ENCODE data around the gene TRIM28. TPM values are rescaled to one million over a fixed set of nuclear protein-coding genes. Genes with fewer than 3 reads are reported as not detected.

Gene TRIM28
- total and polyA plus RNA-seq, 9 of the 15 experiments (the other 6 are each of a cell fraction or from before 2014, with no cell fraction given), result 12.1 to 797 (median 490) TPM

- TF ChIP-seq, protein P1, sequence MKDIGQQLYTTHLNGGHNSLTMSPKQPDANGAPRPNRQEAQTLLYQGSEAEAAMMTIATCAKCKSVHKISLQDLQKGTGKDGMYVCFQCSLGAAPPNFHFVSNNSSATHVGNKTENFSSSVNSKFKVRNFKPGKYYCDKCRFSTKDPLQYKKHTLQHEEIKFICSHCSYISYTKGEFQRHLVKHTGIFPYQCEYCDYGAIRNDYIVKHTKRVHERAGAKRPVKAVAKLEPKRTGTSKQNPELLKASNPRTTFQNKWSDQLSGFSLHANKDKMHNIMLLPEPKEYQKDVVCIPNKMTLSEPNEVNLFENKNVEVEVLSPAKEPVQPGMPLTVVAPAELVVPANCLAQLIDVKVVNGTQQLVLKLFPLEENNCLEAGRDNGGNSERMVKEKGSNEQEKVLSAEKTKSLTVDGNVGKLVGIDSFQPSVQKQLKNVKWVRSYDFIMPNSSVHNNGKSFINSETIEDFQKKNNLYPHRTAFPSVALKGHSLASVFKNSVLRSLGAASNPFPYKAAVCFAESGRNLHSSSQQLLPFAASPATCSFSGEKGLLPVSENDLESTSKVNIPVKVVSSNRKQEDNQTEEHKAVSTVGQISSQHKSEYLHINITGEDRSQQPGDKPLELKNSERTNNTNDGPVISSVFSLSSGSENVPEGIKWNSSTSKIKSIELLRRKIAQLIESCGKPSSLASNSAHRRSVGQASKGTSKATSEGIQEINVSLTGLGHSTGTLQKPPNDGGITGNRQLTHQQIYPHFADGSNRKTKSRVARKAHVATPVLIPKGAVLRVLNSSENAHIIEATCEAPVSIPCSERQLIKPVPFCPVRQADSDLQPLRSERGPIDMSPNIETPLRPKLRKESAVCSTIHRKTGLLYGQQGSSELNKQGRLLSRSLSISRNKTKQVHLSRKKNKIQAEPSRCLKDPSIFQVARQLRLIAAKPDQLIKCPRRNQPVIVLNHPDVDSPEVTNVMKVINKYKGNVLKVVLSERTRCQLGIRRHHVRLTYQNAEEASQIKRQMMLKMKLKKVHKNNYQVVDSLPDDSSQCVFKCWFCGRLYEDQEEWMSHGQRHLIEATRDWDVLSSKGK (CRISPR knock-in tag; IDR thresholded peaks at IDR 0.05), result no peak
- TF ChIP-seq KLF16 (IDR thresholded peaks at IDR 0.05) (no peak), HMG20B (CRISPR knock-in tag; IDR thresholded peaks at IDR 0.05) (peak; percentile 60; the same call in 1 of the 2 replicates), CBFB (CRISPR knock-in tag; IDR thresholded peaks at IDR 0.05) (no peak; the same call in 1 of the 2 replicates), KLF1 (tag; IDR thresholded peaks at IDR 0.05) (peak; percentile 60), FIP1L1 (IDR thresholded peaks at IDR 0.05; ENCODE audit: low read depth, low read length, poor library complexity, severe bottlenecking) (peak; percentile 79), HDGF (IDR thresholded peaks at IDR 0.05) (no peak), ELK3 (CRISPR knock-in tag; IDR thresholded peaks at IDR 0.05) (no peak; the same call in 1 of the 2 replicates), HNRNPH1 (optimal IDR thresholded peaks at IDR 0.05; ENCODE audit: low read depth, low read length) (no peak), TAF7 (tag; IDR thresholded peaks at IDR 0.05) (no peak), MTF1 (CRISPR knock-in tag; IDR thresholded peaks at IDR 0.05; ENCODE audit: borderline replicate concordance) (no peak), SMARCC2 (IDR thresholded peaks at IDR 0.05; ENCODE audit: low read depth) (no peak), ADNP (tag; IDR thresholded peaks at IDR 0.05) (no peak), ZNF707 (CRISPR knock-in tag; conservative IDR thresholded peaks at IDR 0.05) (no peak), TEAD2 (tag; IDR thresholded peaks at IDR 0.05) (no peak), NKRF (IDR thresholded peaks at IDR 0.05; ENCODE audit: borderline replicate concordance) (peak; percentile 86; the same call in 1 of the 2 replicates), RCOR1 (IDR thresholded peaks at IDR 0.05; ENCODE audit: borderline replicate concordance in 1 of 2, low read depth in 2 of 2, low read length in 2 of 2) (peak in 1 of 2 experiments; percentile 23; a peak in 2 of 4 replicates)
Observed at GRCh38 chr19:58554494-58555368, 10.9 kb downstream of the TRIM28 start, which contains the start of gene CHMP2A (continued).

Measured in K562 (cell line).